Activated T-cell treated with anti-CD3 and anti-CD28 coated beads, Interleukin-2, amount 50 U/mL, for 1 hour (primary cell): ENCODE measurements around the gene ACTRT2.

ENCODE experiments used
- DNase-seq: peaks from one replicate; pipeline ENCODE4 v3.0.0-alpha.2; 2020

ACTRT2 gene

GRCh38 chr1:3055051-3055450 is 33.8 kb downstream of the ACTRT2 start:
- no peak for DNase-seq

GRCh38 chr1:3056641-3057040 is 35.4 kb downstream of the ACTRT2 start:
- DNase-seq = no peak

GRCh38 chr1:3058263-3059030 is 37.2 kb downstream of the ACTRT2 start:
- no peak for DNase-seq

GRCh38 chr1:3060127-3060526 is 38.9 kb downstream of the ACTRT2 start:
- no peak for DNase-seq

DNA sequence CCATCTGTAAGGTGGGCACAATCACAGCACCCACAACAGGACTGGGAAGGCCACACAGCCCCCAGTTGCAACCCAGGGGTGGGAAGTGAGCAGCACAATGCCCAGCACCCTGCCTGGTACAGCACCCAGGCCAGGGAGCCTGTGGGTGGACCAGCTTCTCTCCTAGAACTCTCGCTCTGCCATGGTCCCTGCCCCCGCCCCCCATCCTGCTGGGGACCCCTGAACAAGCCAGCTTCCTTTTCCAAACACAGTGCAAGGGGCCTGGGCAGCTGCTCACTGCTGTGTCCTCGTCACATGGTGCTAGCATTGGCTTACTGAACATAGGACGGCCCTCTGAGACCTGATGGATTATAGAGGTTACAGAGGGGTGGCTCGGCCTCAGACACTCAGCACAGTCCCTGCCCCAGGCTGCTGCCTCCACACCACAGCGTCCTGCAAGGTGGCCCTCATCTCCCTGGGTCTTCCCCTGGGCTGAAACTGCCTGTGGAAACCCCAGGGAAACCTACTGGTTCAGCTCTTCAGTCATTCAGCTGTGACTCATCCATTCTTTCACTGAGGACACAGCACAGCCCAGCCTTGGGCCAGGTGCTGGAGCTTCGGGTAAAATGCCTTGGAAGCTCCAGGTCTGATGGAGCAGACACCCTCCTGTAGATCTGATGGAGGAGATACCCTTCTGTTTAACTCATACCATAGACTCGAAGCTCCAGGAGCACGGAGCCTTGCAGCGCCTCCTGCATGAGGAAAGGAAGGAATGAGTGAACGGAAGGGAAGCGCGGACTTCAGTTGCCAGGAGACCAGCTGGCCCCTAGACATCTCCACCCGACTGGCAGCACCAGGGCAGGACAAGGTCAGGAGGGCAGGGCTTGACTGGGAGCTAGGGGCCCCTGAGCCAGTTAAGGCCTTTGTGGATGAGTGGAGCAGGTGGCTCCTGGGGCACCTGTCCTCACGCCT is 39.6 kb downstream of the ACTRT2 start:
- DNase-seq = peak; percentile 16

- DNase-seq = no peak
Measured at GRCh38 chr1:3061566-3061965, 40.3 kb downstream of the ACTRT2 start.

GRCh38 chr1:3061981-3062615 is 40.8 kb downstream of the ACTRT2 start:
- peak; percentile 12 for DNase-seq

- DNase-seq = no peak
Measured at GRCh38 chr1:3062616-3063378, 41.5 kb downstream of the ACTRT2 start.

DNA sequence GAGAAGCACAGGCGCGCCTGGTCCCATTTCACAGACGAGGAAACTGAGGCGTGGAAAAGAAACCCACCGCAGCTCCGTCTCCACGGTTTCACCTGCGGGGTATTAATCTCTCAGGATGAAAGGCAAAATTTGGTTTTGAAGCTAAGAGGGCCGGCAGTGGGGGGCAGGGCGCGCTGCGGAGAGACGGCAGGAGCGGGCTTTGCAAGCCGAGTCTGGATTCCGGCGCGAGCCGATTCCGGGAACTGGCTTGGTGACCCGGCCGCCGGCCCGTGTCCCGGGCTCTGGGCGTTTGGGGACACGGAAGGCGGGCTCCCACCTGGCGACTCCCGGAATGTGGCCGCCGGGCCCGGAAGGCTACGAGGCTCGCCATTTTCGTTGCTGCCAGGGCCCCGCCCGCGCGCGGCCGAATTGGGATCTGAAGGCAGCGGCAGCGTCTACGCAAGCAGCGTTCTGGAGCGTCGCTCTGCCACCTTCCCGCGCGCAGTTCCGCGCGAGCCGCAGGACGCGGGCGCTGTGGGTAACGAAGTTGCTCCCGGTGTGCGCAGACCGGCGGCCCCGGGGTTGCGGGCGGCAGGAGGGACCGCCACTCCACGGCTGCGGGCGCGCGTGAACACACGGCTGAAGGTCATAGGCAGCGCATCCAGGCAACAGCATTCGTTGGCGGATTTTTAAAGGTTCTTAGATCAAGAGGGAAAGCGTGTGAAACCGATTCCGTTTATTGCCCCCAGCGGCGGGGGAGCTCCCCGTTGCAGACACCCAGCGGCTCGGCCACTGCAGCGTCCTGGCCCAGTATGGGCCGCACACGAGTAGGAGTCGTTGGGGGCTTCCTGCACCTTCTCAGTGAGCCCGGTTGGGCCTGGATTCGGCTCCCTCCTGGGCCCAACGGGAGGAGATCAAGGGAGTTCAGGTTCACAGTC is 42.4 kb downstream of the ACTRT2 start:
- DNase-seq = peak; percentile 12

- DNase-seq = peak; percentile 8
Measured at GRCh38 chr1:3064296-3064850, 43.1 kb downstream of the ACTRT2 start.

GRCh38 chr1:3064901-3065300 is 43.6 kb downstream of the ACTRT2 start:
- DNase-seq = no peak

GRCh38 chr1:3065396-3065795 is 44.1 kb downstream of the ACTRT2 start:
- peak; percentile 10 for DNase-seq

- no peak for DNase-seq
Measured at GRCh38 chr1:3065797-3066196, 44.5 kb downstream of the ACTRT2 start.

GRCh38 chr1:3066250-3066711 is 45.0 kb downstream of the ACTRT2 start:
- no peak for DNase-seq

DNA sequence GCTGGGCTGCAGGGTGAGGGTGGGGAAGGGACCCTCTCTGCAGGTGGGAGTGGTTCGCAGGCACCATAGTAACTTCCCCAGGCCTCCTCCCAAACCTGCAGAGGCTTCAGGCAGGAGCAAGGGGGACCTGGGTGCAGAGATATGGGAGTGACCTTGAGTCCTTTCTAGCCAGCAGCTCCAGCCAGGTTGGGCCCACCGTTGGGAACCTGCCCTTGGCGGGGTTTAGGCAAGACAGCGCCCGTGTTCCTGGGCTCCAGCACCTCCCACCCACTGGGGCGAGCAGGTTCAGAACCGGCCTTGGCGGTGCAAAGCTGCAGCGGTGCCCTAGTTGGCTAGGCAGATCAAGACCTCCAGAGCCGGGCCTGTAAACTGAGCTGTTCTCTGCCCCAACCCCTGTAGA is 45.6 kb downstream of the ACTRT2 start:
- no peak for DNase-seq

GRCh38 chr1:3067301-3067670 is 46.0 kb downstream of the ACTRT2 start:
- no peak for DNase-seq

GRCh38 chr1:3067671-3068563 is 46.6 kb downstream of the ACTRT2 start:
- DNase-seq = no peak

GRCh38 chr1:3068564-3069431 is 47.5 kb downstream of the ACTRT2 start, which contains the start of gene PRDM16:
Gene PRDM16, plus strand, starts transcription at chr1:3069203. Its CDS starts 57 bp downstream, at chr1:3069260.
- DNase-seq = no peak
